Measurements from ENCODE around the gene FH. TPM values are rescaled to one million over a fixed set of nuclear protein-coding genes. Genes with fewer than 3 reads are reported as not detected.

FH gene
- total and polyA plus RNA-seq, 7 donors: 39.9 to 125 (median 69.2) TPM

DNA sequence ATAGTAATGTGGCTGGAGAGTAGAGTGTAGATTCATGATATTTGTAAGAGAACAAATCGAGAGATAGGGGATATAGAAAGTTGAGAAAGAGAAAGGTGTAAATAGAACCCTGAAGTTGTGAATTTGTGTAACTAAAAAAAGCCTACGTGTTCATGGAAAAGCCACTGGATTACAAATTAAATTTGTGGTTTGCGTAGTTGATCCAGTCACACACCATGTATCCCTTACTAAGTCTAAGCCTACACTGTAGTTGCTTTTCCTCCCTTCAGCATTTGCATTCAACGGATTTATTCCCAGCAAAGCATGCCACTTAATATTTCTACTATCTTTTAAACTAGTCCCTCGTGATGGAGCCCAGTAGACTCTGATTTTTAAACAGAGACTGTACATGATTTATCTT, 37.5 kb upstream of the FH start:
- 85 to 92% methylated on average over 5 of the region's 5 CpGs for WGBS, 2 donors
- no peaks in the 10 kb centered on the region for H3K27me3 ChIP-seq
- intact Hi-C loops (cut with DNase I): no loop called here
- H3K4me1 ChIP-seq: no peaks in the 10 kb centered on the region
- H3K4me3 ChIP-seq: no peak overlapping the region
- no peaks in the 10 kb centered on the region for H3K36me3 ChIP-seq
- H3K27ac ChIP-seq: no peak overlapping the region
- no peak for DNase-seq
- no peaks in the 10 kb centered on the region for H3K9me3 ChIP-seq
- TF ChIP-seq POLR2A (IDR thresholded peaks at IDR 0.05) (no peak), POLR2AphosphoS5 (IDR thresholded peaks at IDR 0.05) (no peak), EP300 (IDR thresholded peaks at IDR 0.05) (no peak)
- TF ChIP-seq, protein P1, sequence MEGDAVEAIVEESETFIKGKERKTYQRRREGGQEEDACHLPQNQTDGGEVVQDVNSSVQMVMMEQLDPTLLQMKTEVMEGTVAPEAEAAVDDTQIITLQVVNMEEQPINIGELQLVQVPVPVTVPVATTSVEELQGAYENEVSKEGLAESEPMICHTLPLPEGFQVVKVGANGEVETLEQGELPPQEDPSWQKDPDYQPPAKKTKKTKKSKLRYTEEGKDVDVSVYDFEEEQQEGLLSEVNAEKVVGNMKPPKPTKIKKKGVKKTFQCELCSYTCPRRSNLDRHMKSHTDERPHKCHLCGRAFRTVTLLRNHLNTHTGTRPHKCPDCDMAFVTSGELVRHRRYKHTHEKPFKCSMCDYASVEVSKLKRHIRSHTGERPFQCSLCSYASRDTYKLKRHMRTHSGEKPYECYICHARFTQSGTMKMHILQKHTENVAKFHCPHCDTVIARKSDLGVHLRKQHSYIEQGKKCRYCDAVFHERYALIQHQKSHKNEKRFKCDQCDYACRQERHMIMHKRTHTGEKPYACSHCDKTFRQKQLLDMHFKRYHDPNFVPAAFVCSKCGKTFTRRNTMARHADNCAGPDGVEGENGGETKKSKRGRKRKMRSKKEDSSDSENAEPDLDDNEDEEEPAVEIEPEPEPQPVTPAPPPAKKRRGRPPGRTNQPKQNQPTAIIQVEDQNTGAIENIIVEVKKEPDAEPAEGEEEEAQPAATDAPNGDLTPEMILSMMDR (IDR thresholded peaks at IDR 0.05): no peak

DNA sequence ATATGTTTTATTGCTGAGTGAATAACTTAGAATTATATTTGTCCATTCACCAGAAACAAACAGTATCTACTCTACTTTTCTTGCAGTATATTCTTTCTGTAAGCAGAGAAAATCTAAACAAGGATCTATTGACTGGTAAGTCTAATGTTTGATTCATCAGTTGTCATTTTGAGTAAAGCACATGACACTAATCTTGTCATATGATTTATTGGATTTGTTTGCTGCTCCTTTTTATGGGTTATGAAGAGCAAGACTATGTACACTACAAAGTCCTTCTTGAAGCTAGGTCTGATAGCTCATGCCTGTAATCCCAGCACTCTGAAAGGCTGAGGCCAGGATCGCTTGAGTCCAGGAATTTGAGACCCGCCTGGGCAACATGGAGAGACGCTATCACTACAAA, 36.0 kb upstream of the FH start:
- H3K36me3 ChIP-seq: no peaks in the 10 kb centered on the region
- no peaks in the 10 kb centered on the region for H3K4me1 ChIP-seq
- no peaks in the 10 kb centered on the region for H3K9me3 ChIP-seq
- DNase-seq: no peak
- intact Hi-C loops (cut with DNase I): no loop called here
- 44 to 85% methylated on average over 3 of the region's 3 CpGs for WGBS, 2 donors
- H3K27me3 ChIP-seq: no peaks in the 10 kb centered on the region
- TF ChIP-seq, protein P1 (IDR thresholded peaks at IDR 0.05): no peak
- TF ChIP-seq POLR2AphosphoS5 (IDR thresholded peaks at IDR 0.05) (no peak), EP300 (IDR thresholded peaks at IDR 0.05) (no peak), POLR2A (IDR thresholded peaks at IDR 0.05) (no peak)
- H3K27ac ChIP-seq: no peak overlapping the region
- H3K4me3 ChIP-seq: no peak overlapping the region

DNA sequence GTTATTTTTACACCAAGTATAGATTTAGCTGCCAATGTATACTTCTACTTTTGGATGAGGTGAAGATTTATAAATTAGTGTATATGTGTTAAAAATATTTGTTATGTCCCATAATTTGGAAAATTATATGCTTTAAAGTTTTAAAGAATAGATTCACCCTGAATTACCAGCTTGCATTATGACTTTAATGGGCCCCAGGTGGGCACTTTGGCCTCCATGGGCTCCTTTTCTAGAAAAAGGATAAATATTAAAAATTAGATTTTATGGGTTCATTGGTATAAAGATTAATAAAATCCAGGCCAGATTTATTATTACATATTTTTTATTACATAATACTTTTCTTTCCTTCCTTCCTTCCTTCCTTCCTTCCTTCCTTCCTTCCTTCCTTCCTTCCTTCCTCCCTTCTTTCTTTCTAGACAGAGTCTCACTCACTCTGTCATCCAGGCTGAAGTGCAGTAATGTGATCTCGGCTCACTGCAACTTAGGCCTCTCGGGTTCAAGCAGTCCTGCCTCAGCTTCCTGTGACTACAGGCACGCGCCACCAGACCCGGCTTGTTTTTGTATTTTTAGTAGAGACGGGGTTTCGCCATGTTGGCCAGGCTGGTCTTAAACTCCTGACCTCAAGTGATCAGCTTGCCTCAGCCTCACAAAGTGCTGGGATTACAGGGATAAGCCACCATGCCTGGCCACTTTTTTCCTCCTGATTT, 34.5 kb upstream of the FH start:
- no peak for DNase-seq
- no peaks in the 10 kb centered on the region for H3K4me1 ChIP-seq
- no peak overlapping the region for H3K27ac ChIP-seq
- WGBS, 2 donors: 88% methylated on average over 7 of the region's 7 CpGs
- TF ChIP-seq POLR2A (IDR thresholded peaks at IDR 0.05) (no peak), POLR2AphosphoS5 (IDR thresholded peaks at IDR 0.05) (no peak), EP300 (IDR thresholded peaks at IDR 0.05) (no peak)
- TF ChIP-seq, protein P1 (IDR thresholded peaks at IDR 0.05): no peak
- H3K27me3 ChIP-seq: no peaks in the 10 kb centered on the region
- H3K36me3 ChIP-seq: no peaks in the 10 kb centered on the region
- H3K4me3 ChIP-seq: no peak overlapping the region
- no peaks in the 10 kb centered on the region for H3K9me3 ChIP-seq
- intact Hi-C loops (cut with DNase I): no loop called here

DNA sequence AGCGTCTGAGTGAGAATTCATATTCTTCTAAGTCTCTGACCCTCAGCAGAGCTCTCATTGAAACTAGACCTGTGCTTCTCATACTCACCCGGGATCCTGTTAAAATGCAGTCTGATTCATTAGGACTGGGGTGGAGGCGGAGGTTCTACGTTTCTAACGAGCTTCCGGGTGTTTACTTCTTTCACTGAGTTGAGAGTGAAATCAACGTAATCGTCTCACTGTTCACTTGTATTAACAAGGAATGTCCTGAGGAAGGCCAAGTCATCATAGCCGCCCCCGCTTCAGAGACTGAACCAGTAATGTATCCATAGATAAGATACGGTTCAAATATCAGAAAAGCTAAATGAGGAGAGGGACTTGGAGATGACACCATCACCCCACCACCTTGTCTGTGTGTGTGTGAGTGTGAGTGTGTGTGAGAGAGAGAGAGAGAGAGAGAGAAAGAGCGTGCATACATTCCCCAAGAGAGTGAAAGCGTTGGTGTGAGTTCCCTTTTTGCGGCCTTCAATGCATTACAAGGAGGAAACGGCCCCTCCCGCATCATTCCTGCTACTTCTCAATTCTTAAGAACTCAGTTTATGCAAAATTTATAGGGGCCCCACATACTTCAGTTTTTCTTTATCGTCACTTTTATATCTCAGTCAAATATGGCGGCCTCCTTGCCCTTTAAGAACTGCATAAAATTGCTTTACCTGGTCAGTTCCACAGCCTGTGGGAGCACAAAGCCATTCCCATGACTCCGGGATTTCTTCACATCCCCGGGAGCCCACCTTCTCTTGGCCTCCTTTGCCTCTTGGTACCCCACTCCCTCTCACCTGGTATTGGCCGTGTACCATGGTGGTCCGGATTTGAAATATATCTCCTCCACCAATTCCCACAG, 32.4 kb upstream of the FH start:
- Histone ChIP-seq H3K4me1 (no peaks in the 10 kb centered on the region), H3K36me3 (no peaks in the 10 kb centered on the region), H3K4me3 (no peak overlapping the region), H3K27me3 (no peaks in the 10 kb centered on the region), H3K27ac (peak overlapping the region in 3 of 4 donors; percentile 14 to 22 (median 20)), H3K9me3 (no peaks in the 10 kb centered on the region)
- DNase-seq: peak; percentile 68
- 56 to 87% methylated on average over 22 of the region's 22 CpGs for WGBS, 2 donors
- intact Hi-C loops (cut with DNase I): no loop called here
- TF ChIP-seq POLR2AphosphoS5 (IDR thresholded peaks at IDR 0.05): no peak
- TF ChIP-seq, protein P1 (IDR thresholded peaks at IDR 0.05): no peak
- TF ChIP-seq POLR2A (IDR thresholded peaks at IDR 0.05): no peak
- no peak for TF ChIP-seq EP300 (IDR thresholded peaks at IDR 0.05)

Data from sigmoid colon (tissue), 7 donors.